OCI-LY1 (cell line): ENCODE measurements around the gene DIAPH2.

ENCODE experiments used
- H2AFZ ChIP-seq: fragments of 200-600 bp; sonication (generic), shearing (Covaris generic); 2 replicates; pipeline ENCODE4 v1.6.0; 2014; ENCODE audit warnings: antibody characterized with exemption, mild to moderate bottlenecking, low read length
- H3F3A ChIP-seq: fragments of 200-600 bp; sonication (generic), shearing (Covaris generic); 2 replicates; pipeline ENCODE4 v1.6.0; 2014; ENCODE audit warnings: mild to moderate bottlenecking, antibody characterized with exemption, low read length, moderate library complexity; ENCODE audit not compliant: insufficient read depth
- H3K27ac ChIP-seq: fragments of 200-600 bp; sonication (generic); 2 replicates; pipeline ENCODE4 v1.5.1; 2014; ENCODE audit warnings: low read length, mixed run types, mild to moderate bottlenecking, low read depth; ENCODE audit not compliant: poor library complexity, severe bottlenecking
- H3K27me3 ChIP-seq: fragments of 200-600 bp; sonication (generic); 2 replicates; pipeline ENCODE4 v1.6.0; 2014; ENCODE audit warnings: antibody characterized with exemption, mild to moderate bottlenecking, low read length, moderate library complexity; ENCODE audit not compliant: insufficient read depth
- H3K36me3 ChIP-seq: fragments of 200-600 bp; sonication (generic); 2 replicates; pipeline ENCODE4 v1.6.1; 2014; ENCODE audit warnings: mild to moderate bottlenecking, antibody characterized with exemption, low read length, moderate library complexity, mixed read lengths; ENCODE audit not compliant: insufficient read depth
- H3K4me1 ChIP-seq: fragments of 200-600 bp; sonication (generic); 2 replicates; pipeline ENCODE4 v1.5.1; 2014; ENCODE audit warnings: mild to moderate bottlenecking, low read length, moderate library complexity; ENCODE audit not compliant: insufficient read depth, severe bottlenecking
- H3K4me2 ChIP-seq: fragments of 200-600 bp; sonication (generic), shearing (Covaris generic); 2 replicates; pipeline ENCODE4 v1.6.1; 2014; ENCODE audit warnings: low read length
- H3K4me3 ChIP-seq: fragments of 200-600 bp; sonication (generic); 2 replicates; pipeline ENCODE4 v1.5.1; 2014; ENCODE audit warnings: low read length, low read depth, mild to moderate bottlenecking, mixed read lengths; ENCODE audit not compliant: poor library complexity, severe bottlenecking
- H3K79me2 ChIP-seq: fragments of 200-600 bp; shearing (Covaris generic); 2 replicates; pipeline ENCODE4 v1.6.1; 2016; ENCODE audit warnings: mixed run types, low read length, mixed read lengths; ENCODE audit not compliant: insufficient read depth
- H3K9ac ChIP-seq: fragments of 200-600 bp; sonication (generic), shearing (Covaris generic); 2 replicates; pipeline ENCODE4 v1.6.1; 2014; ENCODE audit warnings: mild to moderate bottlenecking, low read length, mixed read lengths
- H3K9me2 ChIP-seq: fragments of 200-600 bp; sonication (generic), shearing (Covaris generic); 2 replicates; pipeline ENCODE4 v1.6.1; 2014; ENCODE audit warnings: low read depth, mild to moderate bottlenecking, low read length, mixed read lengths
- H3K9me3 ChIP-seq: fragments of 200-600 bp; shearing (Covaris generic); 2 replicates; pipeline ENCODE4 v1.6.1; 2014; ENCODE audit warnings: low read length, mixed read lengths
- H4K20me1 ChIP-seq: fragments of 200-600 bp; sonication (generic), shearing (Covaris generic); 2 replicates; pipeline ENCODE4 v1.6.0; 2016; ENCODE audit warnings: mild to moderate bottlenecking, low read length; ENCODE audit not compliant: insufficient read depth
- CTCF ChIP-seq: fragments of 200-600 bp; sonication (generic), shearing (Covaris generic); IDR thresholded peaks from 2 replicates; pipeline ENCODE4 v1.5.1; 2017; ENCODE audit warnings: mild to moderate bottlenecking, antibody characterized with exemption, low read length, moderate library complexity, mixed read lengths
- EZH2 ChIP-seq: fragments of 200-600 bp; sonication (generic), shearing (Covaris generic); IDR thresholded peaks from 2 replicates; pipeline ENCODE4 v1.8.0; 2017; ENCODE audit warnings: borderline replicate concordance, mixed run types, mild to moderate bottlenecking, antibody characterized with exemption, low read length, moderate library complexity, mixed read lengths

DIAPH2 gene

GRCh38 chrX:96792047-96792446 lies 107.4 kb downstream of the DIAPH2 start:
- H4K20me1 ChIP-seq = no peaks in the 10 kb centered on the region
- H3K27me3 ChIP-seq = no peaks in the 10 kb centered on the region
- H3K27ac ChIP-seq = no peak overlapping the region
- no peak overlapping the region for H3K4me2 ChIP-seq
- H3F3A ChIP-seq = no peaks in the 10 kb centered on the region
- no peak overlapping the region for H3K9ac ChIP-seq
- no peak overlapping the region for H2AFZ ChIP-seq
- peaks cover 9% of the 10 kb centered on the region for H3K4me1 ChIP-seq
- H3K79me2 ChIP-seq = no peaks in the 10 kb centered on the region
- no peaks in the 10 kb centered on the region for H3K9me3 ChIP-seq
- H3K36me3 ChIP-seq = no peaks in the 10 kb centered on the region
- no peak for TF ChIP-seq EZH2
- H3K9me2 ChIP-seq = no peaks in the 10 kb centered on the region
- H3K4me3 ChIP-seq = no peak overlapping the region

- Histone ChIP-seq H3F3A (no peaks in the 10 kb centered on the region), H3K27me3 (no peaks in the 10 kb centered on the region), H3K4me1 (peaks cover 25% of the 10 kb centered on the region), H3K9me2 (no peaks in the 10 kb centered on the region), H3K36me3 (no peaks in the 10 kb centered on the region), H3K79me2 (no peaks in the 10 kb centered on the region), H3K27ac (peak overlapping the region; percentile 49), H3K4me3 (no peak overlapping the region), H4K20me1 (no peaks in the 10 kb centered on the region), H3K4me2 (peak overlapping the region; percentile 36; the same call in 1 of the 2 replicates), H3K9me3 (no peaks in the 10 kb centered on the region), H2AFZ (no peak overlapping the region), H3K9ac (no peak overlapping the region)
- TF ChIP-seq CTCF (no peak), EZH2 (no peak)
Measured at GRCh38 chrX:96798982-96799381, 114.3 kb downstream of the DIAPH2 start.

GRCh38 chrX:96807318-96807717 lies 122.7 kb downstream of the DIAPH2 start:
- Histone ChIP-seq H3K9me3 (no peaks in the 10 kb centered on the region), H2AFZ (no peak overlapping the region), H3K9ac (no peak overlapping the region), H3K79me2 (no peaks in the 10 kb centered on the region), H3K4me1 (peaks cover 10% of the 10 kb centered on the region), H3K4me3 (no peak overlapping the region), H3K27me3 (no peaks in the 10 kb centered on the region), H3K9me2 (no peaks in the 10 kb centered on the region), H3F3A (no peaks in the 10 kb centered on the region), H3K4me2 (no peak overlapping the region), H4K20me1 (no peaks in the 10 kb centered on the region), H3K36me3 (no peaks in the 10 kb centered on the region), H3K27ac (no peak overlapping the region)
- TF ChIP-seq CTCF (no peak), EZH2 (no peak)

- no peak overlapping the region for H2AFZ ChIP-seq
- no peak overlapping the region for H3K4me3 ChIP-seq
- no peaks in the 10 kb centered on the region for H3K9me2 ChIP-seq
- no peaks in the 10 kb centered on the region for H3K9me3 ChIP-seq
- no peaks in the 10 kb centered on the region for H4K20me1 ChIP-seq
- H3K36me3 ChIP-seq = no peaks in the 10 kb centered on the region
- no peaks in the 10 kb centered on the region for H3K4me1 ChIP-seq
- no peaks in the 10 kb centered on the region for H3K27me3 ChIP-seq
- H3K4me2 ChIP-seq = no peak overlapping the region
- no peak overlapping the region for H3K27ac ChIP-seq
- H3F3A ChIP-seq = no peaks in the 10 kb centered on the region
- no peak for TF ChIP-seq EZH2
- TF ChIP-seq CTCF = no peak
- H3K79me2 ChIP-seq = no peaks in the 10 kb centered on the region
- no peak overlapping the region for H3K9ac ChIP-seq
Measured at GRCh38 chrX:96820935-96821334, 136.3 kb downstream of the DIAPH2 start.
